Fibroblast of pulmonary artery (primary cell): ENCODE data around the gene ELP4.

ENCODE experiments used
- DNase-seq: peaks from one replicate; pipeline ENCODE4 v3.0.0-alpha.2; 2010; ENCODE audit warnings: low read depth
- H3K4me3 ChIP-seq: replicated peaks from 2 replicates; pipeline ENCODE4 v1.5.1; 2011; ENCODE audit warnings: low read depth, mild to moderate bottlenecking, control low read depth, low read length, moderate library complexity
- CTCF ChIP-seq: IDR thresholded peaks from 2 replicates; pipeline ENCODE4 v1.5.1; 2011; ENCODE audit warnings: mild to moderate bottlenecking, control low read depth, low read length, inconsistent platforms; ENCODE audit errors: missing control alignments

Gene ELP4

DNA sequence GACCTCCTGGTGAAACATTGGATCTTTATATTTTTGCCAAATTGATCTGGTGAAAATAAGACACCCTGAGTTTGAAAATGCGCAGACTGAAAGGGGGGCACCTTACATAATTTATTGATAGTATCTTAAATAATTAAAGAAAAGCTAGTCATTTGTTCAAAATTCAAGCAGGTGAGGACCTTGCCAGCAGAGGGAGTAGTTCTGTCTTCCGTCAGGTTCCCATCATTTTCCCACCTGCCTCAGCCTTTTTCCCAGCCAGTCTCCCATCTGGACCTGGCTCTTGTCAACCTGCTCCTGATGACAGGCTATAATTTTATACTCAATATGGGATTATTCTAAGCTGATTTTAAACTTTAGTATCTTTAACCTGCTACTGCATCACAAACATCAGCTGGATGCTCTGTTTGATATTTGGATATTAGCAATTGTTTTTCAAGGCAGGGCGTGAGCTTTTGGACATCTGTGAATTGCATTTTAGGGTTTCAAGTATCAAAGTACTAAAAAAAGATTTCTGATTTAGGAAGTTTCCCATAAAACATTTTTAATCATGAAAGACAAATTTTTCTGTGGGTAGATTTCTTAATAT, 132.0 kb downstream of the ELP4 start:
- H3K4me3 ChIP-seq = no peak overlapping the region
- DNase-seq = peak; percentile 57
- peak; percentile 70 for TF ChIP-seq CTCF

GRCh38 chr11:31643857-31644256, 134.3 kb downstream of the ELP4 start:
- TF ChIP-seq CTCF = no peak
- DNase-seq = peak; percentile 53
- no peak overlapping the region for H3K4me3 ChIP-seq

DNA sequence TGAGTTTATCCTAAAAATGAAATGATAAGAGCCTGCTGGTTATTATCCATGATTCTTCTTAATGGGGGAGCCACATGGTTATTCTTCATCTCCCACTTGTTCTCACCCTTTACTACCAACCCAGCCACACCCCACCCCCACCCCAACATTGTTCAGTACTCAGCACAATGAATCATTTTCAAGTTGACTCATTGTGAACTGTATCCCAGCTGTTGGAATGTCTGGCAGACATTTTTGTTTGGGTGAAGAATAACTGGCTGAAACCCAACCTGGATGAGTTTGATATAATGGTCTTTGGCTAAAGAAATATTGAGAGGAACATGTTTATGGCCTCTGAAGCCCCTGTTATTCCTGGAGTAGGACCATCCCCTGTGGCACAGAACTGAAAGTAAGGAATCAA, 136.2 kb downstream of the ELP4 start:
- H3K4me3 ChIP-seq = no peak overlapping the region
- peak; percentile 92 for DNase-seq
- TF ChIP-seq CTCF = no peak

- DNase-seq = peak; percentile 40
- H3K4me3 ChIP-seq = no peak overlapping the region
- TF ChIP-seq CTCF = no peak
Measured at GRCh38 chr11:31646216-31646615, 136.6 kb downstream of the ELP4 start.

GRCh38 chr11:31649129-31649966, 139.8 kb downstream of the ELP4 start:
- no peak overlapping the region for H3K4me3 ChIP-seq
- no peak for TF ChIP-seq CTCF
- DNase-seq = no peak

DNA sequence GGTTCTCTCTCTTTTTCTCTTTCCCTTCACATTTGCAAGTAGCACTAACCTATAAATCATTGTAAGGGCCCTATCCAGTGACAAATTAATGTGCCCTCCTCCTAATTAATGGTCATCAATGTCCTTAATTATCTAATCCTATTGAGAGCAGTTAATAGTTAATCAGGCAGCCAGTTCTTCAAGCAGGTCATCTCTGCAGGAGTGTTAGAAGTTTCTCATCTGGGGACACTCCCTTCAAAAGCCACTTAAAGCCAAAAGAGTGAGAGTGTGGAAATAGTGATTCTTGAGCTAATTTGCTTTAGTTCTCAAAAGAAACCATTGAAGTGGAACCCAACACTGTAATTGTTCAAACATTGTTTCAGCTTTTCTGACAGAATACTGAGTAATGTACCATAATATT, 141.6 kb downstream of the ELP4 start:
- no peak for DNase-seq
- no peak overlapping the region for H3K4me3 ChIP-seq
- no peak for TF ChIP-seq CTCF
